Endometrial microvascular endothelial cells (primary cell): ENCODE measurements around the gene SSTR1. TPM values are rescaled to one million over a fixed set of nuclear protein-coding genes. Genes with fewer than 3 reads are reported as not detected.

Experiments used
- in situ Hi-C: cut with HindIII; loops from 2 replicates; pipeline ENCODE4 v1.10.0; 2017; ENCODE audit warnings: low sequenced_read_pairs, low pct_unique_long_range_greater_than_20kb; ENCODE audit errors: inconsistent ontology term
- total RNA-seq: library from RNA; depleted of rRNA; stranded (reverse); fragments of >200 nt; gene quantifications from one replicate; pipeline ENCODE4 v1.2.3, GENCODE V29; 2015; ENCODE audit errors: inconsistent ontology term

SSTR1 gene
- total RNA-seq, 1 donor from 2014 or later, result 0.28 TPM

- in situ Hi-C loops, result no loop called here
These were observed 16.6 kb downstream of the SSTR1 start for GRCh38 chr14:38224338-38224737.

GRCh38 chr14:38225946-38226345 lies 18.2 kb downstream of the SSTR1 start:
- in situ Hi-C loops, result no loop called here

- in situ Hi-C loops, result no loop called here
These were observed 18.7 kb downstream of the SSTR1 start for GRCh38 chr14:38226366-38226765.

- in situ Hi-C loops, result no loop called here
These were observed 25.5 kb downstream of the SSTR1 start for GRCh38 chr14:38233218-38233617.

GRCh38 chr14:38238332-38238731 lies 30.6 kb downstream of the SSTR1 start:
- in situ Hi-C loops, result no loop called here

GRCh38 chr14:38238878-38239277 lies 31.2 kb downstream of the SSTR1 start:
- in situ Hi-C loops, result no loop called here

GRCh38 chr14:38243696-38244240 lies 36.1 kb downstream of the SSTR1 start:
- in situ Hi-C loops, result no loop called here

GRCh38 chr14:38248321-38249028 lies 40.8 kb downstream of the SSTR1 start:
- in situ Hi-C loops, result no loop called here

- in situ Hi-C loops, result loop anchor here (10.0 to 25.0 kb wide), 4 partner anchors 54 to 762 kb away; no protein-coding TSS in a partner anchor
These were observed 42.6 kb downstream of the SSTR1 start for GRCh38 chr14:38250331-38250730.

- in situ Hi-C loops, result loop anchor here (10.0 to 25.0 kb wide), 4 partner anchors 53 to 760 kb away; no protein-coding TSS in a partner anchor
These were observed 44.5 kb downstream of the SSTR1 start for GRCh38 chr14:38252066-38252710.

GRCh38 chr14:38253676-38254075 lies 46.0 kb downstream of the SSTR1 start:
- in situ Hi-C loops, result loop anchor here (10.0 to 25.0 kb wide), 4 partner anchors 51 to 759 kb away; no protein-coding TSS in a partner anchor

GRCh38 chr14:38254571-38255407 lies 47.1 kb downstream of the SSTR1 start:
- in situ Hi-C loops, result loop anchor here (10.0 to 25.0 kb wide), 4 partner anchors 50 to 758 kb away; no protein-coding TSS in a partner anchor

- in situ Hi-C loops, result loop anchor here (10.0 to 25.0 kb wide), 4 partner anchors 49 to 757 kb away; no protein-coding TSS in a partner anchor
These were observed 47.6 kb downstream of the SSTR1 start for GRCh38 chr14:38255408-38255672.

GRCh38 chr14:38255673-38256532 lies 48.2 kb downstream of the SSTR1 start, which contains the start of gene CLEC14A:
Gene CLEC14A (minus strand): TSS chr14:38256093. CDS start chr14:38256022, 71 bp downstream.
- in situ Hi-C loops, result loop anchor here (10.0 to 25.0 kb wide), 4 partner anchors 49 to 756 kb away; no protein-coding TSS in a partner anchor

- in situ Hi-C loops, result loop anchor here (10.0 to 25.0 kb wide), 4 partner anchors 48 to 756 kb away; no protein-coding TSS in a partner anchor
These were observed 48.8 kb downstream of the SSTR1 start for GRCh38 chr14:38256533-38256840.

- in situ Hi-C loops, result loop anchor here (10.0 to 25.0 kb wide), 4 partner anchors 47 to 755 kb away; no protein-coding TSS in a partner anchor
These were observed 49.8 kb downstream of the SSTR1 start for GRCh38 chr14:38257507-38257906.

GRCh38 chr14:38261620-38262019 lies 53.9 kb downstream of the SSTR1 start:
- in situ Hi-C loops, result loop anchor here (25.0 kb wide), 3 partner anchors 351 to 751 kb away; no protein-coding TSS in a partner anchor
